GM12892 (cell line): ENCODE data around the gene FGD4.

Source experiments
- POLR2A ChIP-seq: IDR thresholded peaks from 2 replicates; pipeline ENCODE4 v1.6.1; 2011; ENCODE audit warnings: low read depth, low read length, control low read depth
- POLR2AphosphoS5 ChIP-seq: IDR thresholded peaks from 2 replicates; pipeline ENCODE4 v1.6.1; 2011; ENCODE audit warnings: low read depth, low read length, control low read depth

DNA sequence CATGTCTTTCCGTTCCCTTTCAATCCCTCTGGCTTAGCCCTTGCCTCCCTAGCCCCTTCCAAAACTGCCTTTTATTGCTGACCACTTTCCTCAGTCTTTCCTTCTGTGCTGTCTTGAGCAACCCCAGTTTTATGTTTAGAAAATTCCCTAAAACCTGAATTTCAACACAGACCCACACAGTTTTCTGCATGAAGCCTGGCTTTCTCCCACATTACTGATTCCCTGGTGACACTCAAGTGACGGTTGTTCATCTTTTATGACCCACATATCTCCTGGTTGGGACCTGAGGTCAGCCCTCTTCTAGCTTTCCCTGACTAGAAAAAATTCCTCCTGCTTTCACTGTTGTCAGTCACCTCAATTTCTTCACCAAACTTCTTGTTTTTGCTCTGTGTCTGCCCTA is 21.0 kb downstream of the FGD4 start:
- TF ChIP-seq POLR2A: no peak
- no peak for TF ChIP-seq POLR2AphosphoS5
